DND-41 (cell line): ENCODE results near the gene NEDD4L.

ENCODE experiments used
- CTCF ChIP-seq: IDR thresholded peaks from 2 replicates; pipeline ENCODE4 v1.5.1; 2012; ENCODE audit warnings: borderline replicate concordance, low read length, moderate library complexity, mild to moderate bottlenecking; ENCODE audit not compliant: poor library complexity, severe bottlenecking; ENCODE audit errors: extremely low read depth
- EZH2 ChIP-seq: IDR thresholded peaks from 3 replicates; pipeline ENCODE4 v1.6.1; 2012; ENCODE audit warnings: borderline replicate concordance, low read depth, mild to moderate bottlenecking, moderate library complexity, low read length, inconsistent platforms; ENCODE audit not compliant: severe bottlenecking

GRCh38 chr18:58208207-58208932, 164.3 kb downstream of the NEDD4L start:
- TF ChIP-seq CTCF: no peak
- TF ChIP-seq EZH2: no peak
